ENCODE data around the gene EHMT1.

DNA sequence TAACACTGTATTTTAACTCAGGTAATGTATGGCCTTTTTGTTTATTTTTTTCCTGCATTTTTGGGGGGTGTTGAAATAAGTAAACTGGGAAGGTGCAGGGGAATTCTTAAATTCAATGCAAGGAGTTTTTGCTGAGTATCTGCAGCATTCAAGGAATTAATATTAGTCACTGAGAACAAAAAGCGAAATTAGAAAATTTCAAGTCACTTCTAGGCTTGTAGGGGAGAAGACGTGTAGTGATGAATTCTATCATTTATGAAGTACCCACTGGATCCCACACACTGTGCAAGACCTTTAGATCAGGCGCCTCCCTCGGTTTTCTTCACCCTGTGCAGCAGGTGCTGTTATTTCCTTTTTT lies 1.2 kb downstream of the EHMT1 start:
- TF ChIP-seq, protein P1, sequence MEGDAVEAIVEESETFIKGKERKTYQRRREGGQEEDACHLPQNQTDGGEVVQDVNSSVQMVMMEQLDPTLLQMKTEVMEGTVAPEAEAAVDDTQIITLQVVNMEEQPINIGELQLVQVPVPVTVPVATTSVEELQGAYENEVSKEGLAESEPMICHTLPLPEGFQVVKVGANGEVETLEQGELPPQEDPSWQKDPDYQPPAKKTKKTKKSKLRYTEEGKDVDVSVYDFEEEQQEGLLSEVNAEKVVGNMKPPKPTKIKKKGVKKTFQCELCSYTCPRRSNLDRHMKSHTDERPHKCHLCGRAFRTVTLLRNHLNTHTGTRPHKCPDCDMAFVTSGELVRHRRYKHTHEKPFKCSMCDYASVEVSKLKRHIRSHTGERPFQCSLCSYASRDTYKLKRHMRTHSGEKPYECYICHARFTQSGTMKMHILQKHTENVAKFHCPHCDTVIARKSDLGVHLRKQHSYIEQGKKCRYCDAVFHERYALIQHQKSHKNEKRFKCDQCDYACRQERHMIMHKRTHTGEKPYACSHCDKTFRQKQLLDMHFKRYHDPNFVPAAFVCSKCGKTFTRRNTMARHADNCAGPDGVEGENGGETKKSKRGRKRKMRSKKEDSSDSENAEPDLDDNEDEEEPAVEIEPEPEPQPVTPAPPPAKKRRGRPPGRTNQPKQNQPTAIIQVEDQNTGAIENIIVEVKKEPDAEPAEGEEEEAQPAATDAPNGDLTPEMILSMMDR (IDR thresholded peaks at IDR 0.05; ENCODE audit: insufficient read depth, low read length, poor library complexity, severe bottlenecking): no peak
- TF ChIP-seq EZH2phosphoT487 (conservative IDR thresholded peaks at IDR 0.05; ENCODE audit: low read length): no peak

Data from SU-DHL-6 (cell line).